HL-60/S4 treated with phorbol 12-myristate 13-acetate at 8.2 ng/mL for 4 days and 3 days (cell line): ENCODE data around the gene NUP35.
"Not testable (repeated sequence)": the region's sequence is repeated elsewhere in the genome, so short reads cannot be mapped to it uniquely, and the experiment has no call there.

Experiments
- in situ Hi-C: fragments of 300-500 bp; cut with MboI; formaldehyde crosslinking; loops from 2 replicates; pipeline ENCODE4 v1.15.0; 2022; ENCODE audit warnings: low sequenced_read_pairs

NUP35 gene

DNA sequence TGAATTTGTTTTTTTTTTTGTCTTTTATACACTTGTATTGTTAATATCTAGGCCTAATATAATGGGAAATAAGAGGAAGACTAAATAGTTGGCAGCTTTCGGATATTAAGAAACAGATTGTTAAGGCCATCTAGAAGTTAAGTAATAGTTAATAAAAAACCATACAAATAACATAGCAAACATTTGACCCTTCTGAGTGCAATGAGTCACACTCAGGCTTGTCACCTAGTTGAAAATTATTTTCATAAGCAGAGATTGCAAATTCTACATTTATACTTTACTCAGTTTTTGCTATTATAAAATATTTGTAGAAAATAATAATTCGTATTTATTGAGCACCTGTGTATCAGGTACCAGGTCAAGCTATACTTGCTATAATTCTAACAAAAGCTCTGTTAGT is 2.4 kb downstream of the NUP35 start:
- in situ Hi-C loops: no loop called here

DNA sequence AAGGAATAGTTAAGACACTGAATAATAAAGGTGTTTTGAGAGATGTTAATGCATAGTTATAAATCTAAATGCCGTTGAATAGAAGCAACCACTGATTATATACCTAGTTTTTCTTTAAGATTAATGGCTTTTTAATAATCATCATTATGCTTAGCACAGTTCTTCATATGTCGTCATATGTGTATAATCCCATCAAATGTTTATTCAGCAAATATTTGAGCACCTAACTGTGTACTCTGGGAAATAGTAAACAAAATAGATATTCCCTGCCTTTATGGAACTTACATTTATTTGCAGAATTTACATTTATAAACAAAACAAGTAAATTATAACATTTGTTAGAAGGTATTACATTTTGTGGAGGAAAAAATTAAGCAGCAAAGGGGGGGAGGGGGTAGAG is 9.8 kb downstream of the NUP35 start:
- in situ Hi-C loops: no loop called here

DNA sequence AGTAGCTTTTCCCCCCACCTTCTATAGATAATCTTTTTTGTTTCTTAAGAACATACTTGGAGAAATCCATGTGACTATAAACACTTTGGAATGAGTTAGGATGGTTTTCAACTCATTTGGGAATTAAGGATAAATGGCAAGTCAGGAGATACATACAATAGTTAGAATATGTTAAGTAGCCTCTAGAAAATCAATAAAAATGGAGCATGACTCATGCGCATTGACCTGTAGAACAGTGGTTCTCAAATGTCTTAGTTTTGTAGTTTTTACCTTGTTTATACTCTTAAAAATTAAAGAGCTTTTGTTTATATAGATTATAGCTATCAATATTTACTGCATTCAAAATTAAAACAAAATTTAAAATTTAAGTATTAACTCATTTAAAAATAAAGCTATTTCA is 24.7 kb downstream of the NUP35 start:
- in situ Hi-C loops: no loop called here

DNA sequence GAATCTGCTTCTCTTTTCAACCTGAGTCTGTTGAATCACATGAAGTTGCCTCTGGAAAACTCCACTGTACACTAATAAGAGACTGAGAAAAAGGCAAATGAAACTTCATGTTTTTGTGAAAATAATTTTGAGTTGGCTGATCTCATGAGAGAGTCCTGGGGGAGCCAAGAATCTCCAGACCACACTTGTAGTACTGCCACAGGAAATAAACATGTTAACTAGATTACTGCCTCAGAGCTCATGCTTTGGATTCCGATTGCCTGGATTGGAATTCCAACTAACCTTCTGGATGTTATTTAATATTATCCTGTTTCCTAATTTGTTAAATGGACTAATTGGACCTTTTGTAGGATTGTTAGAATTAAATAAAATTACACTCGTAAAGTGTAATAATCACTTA is 25.2 kb downstream of the NUP35 start:
- in situ Hi-C loops: no loop called here

DNA sequence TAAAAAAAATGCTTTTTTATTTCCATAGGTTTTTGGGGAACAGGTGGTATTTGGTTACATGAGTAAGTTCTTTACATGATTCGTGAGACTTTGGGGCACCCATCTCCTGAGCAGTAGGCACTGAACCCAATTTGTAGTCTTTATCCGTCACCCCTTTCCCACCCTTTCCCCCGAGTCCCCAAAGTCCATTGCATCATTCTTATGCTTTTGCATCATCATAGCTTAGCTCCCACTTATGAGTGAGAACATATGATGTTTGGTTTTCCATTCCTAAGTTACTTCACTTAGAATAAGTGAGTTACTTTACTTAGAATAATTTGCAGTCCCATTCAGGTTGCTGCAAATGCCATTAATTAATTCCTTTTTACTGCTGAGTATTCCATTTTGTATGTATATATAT is 28.0 kb downstream of the NUP35 start:
- in situ Hi-C loops: not testable (repeated sequence)

DNA sequence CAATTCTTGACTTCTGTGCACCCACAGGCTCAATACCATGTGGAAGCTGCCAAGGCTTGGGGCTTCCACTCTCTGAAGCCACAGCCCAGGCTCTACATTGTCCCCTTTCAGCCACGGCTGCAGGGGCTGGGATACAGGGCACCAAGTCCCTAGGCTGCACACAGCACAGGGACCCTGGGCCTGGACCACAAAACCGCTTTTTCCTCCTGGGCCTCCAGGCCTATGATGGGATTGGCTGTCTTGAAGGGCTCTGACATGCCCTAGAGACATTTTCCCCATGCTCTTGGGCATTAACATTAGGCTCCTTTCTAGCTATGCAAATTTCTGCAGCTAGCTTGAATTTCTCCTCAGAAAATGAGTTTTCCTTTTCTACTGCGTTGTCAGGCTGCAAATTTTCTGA is 29.7 kb downstream of the NUP35 start:
- in situ Hi-C loops: no loop called here

DNA sequence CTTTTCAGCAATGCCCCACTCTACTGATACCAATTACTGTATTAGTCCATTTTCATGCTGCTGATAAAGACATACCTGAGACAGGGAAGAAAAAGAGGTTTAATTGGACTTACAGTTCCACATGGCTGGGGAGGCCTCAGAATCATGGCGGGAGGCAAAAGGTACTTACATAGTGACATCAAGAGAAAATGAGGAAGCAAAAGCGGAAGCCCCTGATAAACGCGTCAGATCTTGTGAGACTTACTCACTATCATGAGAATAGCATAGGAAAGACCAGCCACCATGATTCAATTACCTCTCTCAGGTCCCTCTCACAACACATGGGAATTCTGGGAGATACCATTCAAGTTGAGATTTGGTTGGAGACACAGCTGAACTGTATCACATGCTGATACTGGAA is 30.5 kb downstream of the NUP35 start:
- in situ Hi-C loops: not testable (repeated sequence)

DNA sequence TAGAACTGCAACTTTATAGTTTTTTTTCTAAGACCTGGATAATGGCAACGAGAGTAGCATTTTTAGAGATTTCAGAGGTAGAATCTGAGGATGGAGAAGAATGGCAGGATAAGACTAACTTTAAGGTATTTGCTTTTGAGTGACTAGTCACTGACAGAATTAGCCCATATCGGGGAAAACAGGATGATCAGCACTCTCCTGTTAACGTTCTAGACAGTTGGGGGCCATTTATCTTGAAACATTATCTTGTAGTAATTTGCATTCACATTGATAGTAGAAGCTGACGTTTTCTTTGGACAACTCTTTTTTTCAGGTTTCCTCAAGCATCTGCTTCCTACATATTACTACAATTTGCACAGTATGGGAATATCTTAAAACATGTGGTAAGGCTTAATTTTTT is 32.9 kb downstream of the NUP35 start:
- in situ Hi-C loops: no loop called here

DNA sequence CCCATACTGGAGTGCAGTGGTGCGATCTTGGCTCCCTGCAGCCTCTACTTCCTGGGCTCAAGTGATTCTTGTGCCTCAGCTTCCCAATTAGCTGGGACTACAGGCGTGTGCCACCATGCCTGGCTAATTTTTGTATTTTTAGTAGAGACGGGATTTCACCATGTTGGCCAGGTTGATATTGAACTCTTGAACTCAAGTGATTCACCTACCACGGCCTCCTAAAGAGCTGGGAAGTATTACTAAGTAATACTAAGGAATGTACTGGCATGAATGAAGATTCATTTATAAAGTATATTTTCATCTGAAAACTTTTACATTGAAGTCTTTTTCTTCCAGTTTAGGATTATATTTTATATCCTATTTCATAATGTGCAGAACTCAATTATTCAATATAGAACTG is 38.1 kb downstream of the NUP35 start:
- in situ Hi-C loops: no loop called here

DNA sequence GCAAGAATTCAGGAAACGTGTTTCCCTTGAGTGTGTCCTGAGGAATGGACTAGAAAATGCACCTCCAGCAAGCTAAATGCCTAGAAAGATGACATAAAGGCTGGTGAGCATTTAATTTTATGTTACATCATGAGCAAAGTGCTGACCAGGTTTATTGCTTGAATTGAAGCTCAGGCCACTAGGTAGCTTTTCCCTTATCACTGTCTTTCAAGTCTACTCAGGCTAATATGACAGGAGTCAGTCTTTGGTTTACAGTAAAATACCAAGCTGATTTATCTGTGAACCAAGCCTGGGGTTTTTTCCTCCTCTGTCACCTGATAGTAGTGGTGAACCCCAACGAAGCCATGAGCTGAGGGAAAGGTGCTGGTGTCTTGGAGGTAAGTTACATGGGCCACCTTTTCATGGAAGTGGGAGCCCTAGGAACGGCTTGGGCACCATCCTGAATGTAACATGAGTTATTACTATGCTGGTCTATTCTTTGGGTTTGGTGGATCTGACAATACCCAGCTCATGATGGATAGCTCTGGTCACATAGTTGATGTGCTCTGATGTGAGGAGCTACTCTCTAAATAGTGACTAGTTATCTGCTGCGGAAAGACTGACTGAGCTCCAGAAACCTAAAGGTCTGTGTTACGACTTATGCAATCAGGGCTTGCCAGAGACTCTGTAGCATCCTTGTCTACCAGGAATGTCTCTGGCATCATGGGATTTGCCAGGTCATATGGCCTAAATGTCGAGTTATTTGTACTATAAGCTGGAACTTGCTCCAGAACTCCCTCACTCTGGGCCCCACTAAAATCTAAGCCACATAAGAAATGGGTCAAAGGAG is 39.8 kb downstream of the NUP35 start:
- in situ Hi-C loops: no loop called here

DNA sequence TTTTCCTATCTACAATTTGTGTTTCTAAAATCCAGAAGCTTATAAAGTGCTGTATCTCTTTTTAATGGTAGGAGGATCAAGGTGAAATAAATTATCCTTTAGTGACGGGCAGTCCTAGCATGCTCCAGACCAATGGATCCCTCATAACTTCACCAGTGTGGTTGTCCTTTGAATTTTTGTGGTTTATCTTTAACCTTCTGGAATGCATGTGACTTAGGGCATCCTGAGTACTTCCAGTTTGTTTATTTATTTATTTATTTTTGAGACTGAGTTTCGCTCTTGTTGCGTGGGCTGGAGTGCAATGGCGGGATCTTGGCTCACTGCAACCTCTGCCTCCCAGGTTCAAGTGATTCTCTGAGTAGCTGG is 40.4 kb downstream of the NUP35 start:
- in situ Hi-C loops: no loop called here

DNA sequence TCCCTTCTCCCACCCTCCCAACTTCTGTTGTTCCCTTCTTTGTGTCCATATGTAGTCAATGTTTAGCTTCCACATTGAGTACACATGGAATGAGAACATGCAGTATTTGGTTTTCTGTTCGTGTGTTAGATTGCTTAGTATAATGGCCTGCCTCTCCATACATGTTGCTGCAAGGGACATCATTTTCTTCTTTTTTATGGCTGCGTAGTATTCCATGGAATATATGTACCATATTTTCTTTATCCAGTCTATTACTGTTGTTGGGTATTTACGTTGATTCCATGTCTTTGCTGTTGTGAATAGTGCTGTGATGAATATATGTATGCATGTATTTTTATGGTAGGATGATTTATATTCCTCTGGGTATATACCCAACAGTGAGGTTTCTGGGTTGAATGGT is 42.0 kb downstream of the NUP35 start:
- in situ Hi-C loops: no loop called here

DNA sequence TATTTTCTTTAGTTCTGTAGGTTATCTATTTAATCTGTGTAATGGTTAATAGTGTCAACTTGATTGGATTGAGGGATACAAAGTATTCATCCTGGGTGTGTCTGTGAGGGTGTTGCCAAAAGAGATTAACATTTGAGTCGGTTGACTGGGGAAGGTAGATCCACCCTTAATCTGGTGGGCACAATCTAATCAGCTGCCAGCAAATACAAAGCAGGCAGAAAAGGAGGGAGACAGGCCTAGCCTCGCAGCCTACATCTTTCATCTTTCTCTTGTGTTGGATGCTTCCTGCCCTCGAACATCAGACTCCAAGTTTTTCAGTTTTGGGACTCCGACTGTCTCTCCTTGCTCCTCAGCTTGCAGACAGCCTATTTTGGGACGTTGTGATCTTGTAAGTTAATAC is 42.7 kb downstream of the NUP35 start:
- in situ Hi-C loops: not testable (repeated sequence)

DNA sequence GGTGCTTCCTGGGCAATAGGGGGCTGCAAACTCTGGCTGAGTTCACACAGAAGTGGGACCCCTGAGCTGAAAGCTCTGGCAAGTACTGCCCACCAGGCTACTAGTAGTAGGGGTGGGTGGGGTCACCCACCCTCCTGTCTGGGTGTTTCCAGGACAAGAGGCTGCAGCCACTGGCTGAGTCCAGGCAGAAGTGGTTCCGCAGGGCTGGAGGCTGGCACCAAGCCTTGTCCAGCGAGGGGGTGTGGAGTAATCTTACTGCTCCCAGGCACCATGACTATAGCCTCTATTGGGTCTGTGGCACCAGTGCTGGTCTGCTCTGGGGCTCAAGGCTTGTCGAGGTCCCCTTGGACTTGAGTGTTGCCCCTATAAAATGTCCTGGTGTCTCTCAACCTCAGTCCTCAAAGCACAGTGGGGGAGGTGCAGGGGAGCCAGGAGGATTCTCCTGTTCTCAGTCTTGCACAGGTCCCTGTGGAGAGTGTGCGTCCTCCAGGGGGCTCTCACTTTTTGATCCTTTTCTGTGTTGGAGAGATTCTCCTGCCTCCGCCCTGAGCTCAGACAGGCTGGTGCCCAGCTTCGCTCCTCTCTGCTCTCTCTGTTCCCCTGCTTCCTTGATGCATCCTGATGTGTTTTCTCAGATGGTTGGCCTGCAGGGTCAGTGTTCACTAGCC is 48.1 kb downstream of the NUP35 start:
- in situ Hi-C loops: no loop called here

DNA sequence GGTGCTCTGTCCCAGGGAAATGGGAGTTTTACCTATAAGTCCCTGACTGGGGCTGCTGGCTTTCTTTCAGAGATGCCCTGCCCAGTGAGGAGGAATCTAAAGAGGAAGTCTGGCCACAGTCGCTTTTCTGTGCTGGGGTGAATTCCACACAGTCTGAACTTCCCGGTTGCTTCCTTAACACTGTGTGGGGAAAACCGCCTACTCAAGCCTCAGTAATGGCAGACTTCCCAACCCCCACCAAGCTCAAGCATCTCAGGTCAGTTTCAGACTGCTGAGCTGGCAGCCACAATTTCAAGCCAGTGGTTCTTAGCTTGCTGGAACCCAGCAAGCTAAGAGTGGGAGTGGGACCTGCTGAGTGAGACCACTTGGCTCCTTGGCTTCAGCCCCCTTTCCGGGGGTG is 54.9 kb downstream of the NUP35 start:
- in situ Hi-C loops: no loop called here

DNA sequence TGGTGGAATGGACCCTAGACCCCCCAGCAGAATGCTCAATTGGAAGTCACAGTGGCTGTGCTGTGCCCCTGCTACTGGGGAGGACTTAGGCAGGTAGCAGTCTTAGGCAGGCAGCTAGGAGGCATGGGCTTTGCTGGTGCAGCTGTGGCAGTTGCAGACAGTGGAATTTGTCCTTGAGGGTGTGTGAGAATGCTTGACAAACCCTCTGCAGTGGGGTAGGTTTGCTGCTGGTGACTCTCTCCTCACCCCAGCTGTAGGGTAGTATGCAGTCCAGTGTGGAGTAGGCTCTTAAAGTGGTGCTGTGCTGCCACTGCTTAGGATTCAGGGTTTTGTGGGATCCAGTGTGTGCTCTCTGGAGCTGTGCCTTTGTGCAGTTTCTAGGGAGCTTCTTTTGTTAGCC is 61.3 kb downstream of the NUP35 start:
- in situ Hi-C loops: no loop called here

DNA sequence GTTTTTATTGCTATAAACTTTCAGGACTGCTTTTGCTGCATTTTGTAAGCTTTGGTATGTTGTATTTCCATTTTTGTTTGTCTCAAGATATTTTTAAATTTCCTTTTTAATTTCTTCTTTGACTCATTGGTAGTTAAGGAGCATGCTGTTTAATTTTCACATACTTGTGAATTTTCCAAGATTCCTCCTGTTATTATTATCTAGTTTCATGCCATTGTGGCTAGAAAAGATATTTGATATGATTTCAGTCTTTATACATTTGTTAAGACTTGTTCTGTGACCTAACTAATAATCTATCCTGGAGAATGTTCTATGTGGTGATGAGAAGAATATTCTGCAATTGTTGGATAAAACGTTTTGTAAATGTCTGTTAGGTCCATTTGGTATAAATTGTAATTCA is 62.1 kb downstream of the NUP35 start:
- in situ Hi-C loops: no loop called here

DNA sequence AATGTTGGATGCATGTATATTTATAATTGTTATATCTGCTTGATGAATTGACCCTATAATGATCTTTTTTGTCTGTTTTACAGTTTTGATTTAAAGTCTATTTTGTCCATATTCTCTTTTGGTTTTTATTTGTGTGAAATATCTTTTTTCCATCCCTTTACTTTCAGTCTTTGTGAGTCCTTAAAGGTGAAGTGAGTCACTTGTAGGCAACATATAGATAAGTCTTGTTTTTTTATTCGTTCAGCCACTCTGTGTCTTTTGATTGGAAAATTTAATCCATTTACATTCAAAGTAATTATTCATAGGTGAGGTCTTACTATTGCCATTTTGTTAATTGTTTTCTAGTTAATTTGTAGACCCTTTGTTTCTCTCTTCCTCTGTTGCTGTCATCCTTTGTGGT is 62.5 kb downstream of the NUP35 start:
- in situ Hi-C loops: no loop called here

DNA sequence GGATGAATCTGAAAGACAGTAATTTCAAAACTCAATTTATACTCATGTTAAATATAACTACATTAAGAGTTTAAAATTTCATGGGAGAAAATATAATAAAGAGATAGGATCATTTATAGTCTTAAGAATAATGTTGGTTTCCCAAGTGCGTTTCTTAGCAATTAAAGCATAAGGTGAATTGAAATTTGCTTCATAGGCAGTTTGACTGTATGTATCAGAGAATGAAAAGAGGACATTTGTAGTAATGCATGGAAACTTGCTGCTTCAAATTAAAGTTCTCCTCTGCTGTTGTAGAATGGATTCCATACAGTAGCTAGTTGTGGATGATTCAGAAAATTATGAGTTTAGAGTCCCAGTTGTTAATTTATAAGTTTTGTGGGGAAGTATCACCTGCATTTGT is 68.1 kb downstream of the NUP35 start:
- in situ Hi-C loops: no loop called here

DNA sequence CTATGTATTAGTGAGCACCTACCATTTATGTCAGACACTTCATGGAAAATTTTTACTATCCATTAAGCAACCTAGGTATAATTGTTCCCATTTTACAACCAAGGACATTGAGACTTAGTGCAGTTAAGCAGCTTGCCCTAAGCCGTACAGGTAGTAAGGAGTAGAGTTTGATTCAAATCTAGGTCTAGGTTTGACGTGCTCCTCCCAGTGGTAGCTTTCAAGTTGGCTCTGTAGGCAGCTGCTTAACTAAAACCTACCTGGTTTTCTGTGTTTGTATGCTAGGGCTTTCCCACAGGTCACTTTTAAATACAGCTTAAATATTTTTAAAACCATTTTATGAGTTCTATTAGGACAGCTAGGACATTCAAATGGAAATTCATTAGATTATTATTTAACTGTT is 69.7 kb downstream of the NUP35 start:
- in situ Hi-C loops: no loop called here

DNA sequence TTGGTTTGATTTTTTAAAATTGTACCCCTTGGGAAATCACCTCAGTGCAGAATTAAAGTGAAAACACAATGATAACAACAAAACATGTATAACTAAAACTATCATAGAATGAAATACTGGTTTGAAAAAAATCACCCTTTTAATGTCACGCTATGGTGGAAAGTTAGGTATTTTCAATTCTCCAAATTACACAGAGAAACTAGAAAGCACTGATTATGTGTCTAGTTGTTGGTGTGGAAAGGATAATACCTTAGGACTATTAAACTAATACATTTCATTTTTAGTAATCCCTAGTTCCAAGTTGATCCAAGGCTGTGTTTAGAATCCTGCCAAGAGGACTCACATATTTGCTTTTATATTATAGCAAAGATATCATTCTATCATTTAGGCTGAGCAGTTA is 71.2 kb downstream of the NUP35 start:
- in situ Hi-C loops: no loop called here

DNA sequence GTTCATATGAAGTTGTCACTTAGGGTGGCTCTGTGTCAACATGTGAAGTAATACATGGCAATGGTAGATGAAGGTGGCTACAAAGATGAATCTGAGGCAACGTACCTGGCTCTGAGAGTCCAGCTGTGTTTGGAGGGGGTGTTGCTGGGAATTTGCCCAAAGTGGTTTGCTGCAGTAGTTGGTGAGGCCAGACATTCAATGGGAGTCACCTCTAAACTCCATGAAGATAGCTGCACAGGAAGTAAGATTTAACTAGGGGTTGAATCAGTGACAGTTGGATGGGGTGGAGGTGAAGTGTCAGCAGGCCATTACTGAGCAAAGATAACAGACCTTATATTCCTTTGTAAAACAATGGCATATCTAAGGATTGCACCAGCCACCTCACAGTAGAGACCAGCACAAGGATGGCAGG is 71.8 kb downstream of the NUP35 start:
- in situ Hi-C loops: no loop called here

DNA sequence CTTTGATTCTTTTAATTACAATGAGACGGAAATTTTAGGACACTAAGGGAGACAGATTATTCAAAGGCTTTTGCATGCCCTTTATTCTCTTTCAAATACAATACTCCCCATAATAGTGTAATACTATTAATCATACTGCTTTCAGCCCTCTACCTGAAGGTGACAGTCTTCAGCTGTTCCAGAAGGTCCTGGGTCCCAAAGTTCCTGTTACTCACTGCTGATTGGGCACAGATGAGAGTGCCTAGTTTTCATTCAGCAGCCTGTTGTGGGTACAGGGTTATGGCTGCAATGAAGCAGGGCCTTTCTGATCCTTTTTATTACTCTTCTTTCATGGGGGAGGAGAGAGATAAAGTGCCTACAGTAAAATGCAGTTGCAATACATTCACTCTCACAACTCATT is 80.2 kb downstream of the NUP35 start:
- in situ Hi-C loops: no loop called here
